Endothelial cell of umbilical vein (primary cell): ENCODE results near the gene KCTD11. TPM values are rescaled to one million over a fixed set of nuclear protein-coding genes. Genes with fewer than 3 reads are reported as not detected.

ENCODE experiments used
- BruUV-seq: library from RNA; stranded (reverse); fragments of 400-500 nt; replicated peaks from 2 replicates; lab custom pipeline; 2021; lab: Mats Ljungman, UMichigan
- CTCF ChIA-PET: fragments of 300-600, 350-600 bp; sonication (Branson Sonifier 250); formaldehyde crosslinking; loops from one replicate; lab custom pipeline; 2021; ENCODE audit warnings: antibody characterized with exemption, inconsistent platforms; lab: Charles Lee
- POLR2A ChIA-PET: fragments of 300-600, 350-600 bp; sonication (Branson Sonifier 250); formaldehyde crosslinking; loops from one replicate; lab custom pipeline; 2021; ENCODE audit warnings: antibody characterized with exemption, inconsistent platforms; lab: Charles Lee
- DNase-seq: peaks from one replicate; pipeline ENCODE4 v3.0.0-alpha.2; 2011; ENCODE audit warnings: low read depth, low spot score
- FAIRE-seq: peaks from 2 replicates; lab custom pipeline; 2011; peaks lifted over from hg19 to GRCh38; lab: Jason Lieb, UNC
- H2AFZ ChIP-seq: 2 replicates; pipeline ENCODE4 v1.6.0; 2012; ENCODE audit warnings: low read depth, low read length, control low read depth, inconsistent platforms
- H3K27ac ChIP-seq: 2 replicates; pipeline ENCODE4 v1.5.1; 2011; ENCODE audit warnings: low read depth, mild to moderate bottlenecking, control low read depth, low read length, moderate library complexity; ENCODE audit not compliant: insufficient read depth
- H3K27me3 ChIP-seq, 2 experiments: 2 replicates each; pipeline versions ENCODE4 v1.6.0 to v1.6.1; 2011; ENCODE audit warnings: low read length in 2 of 2, mixed read lengths in 1 of 2; ENCODE audit not compliant: control insufficient read depth in 2 of 2, insufficient read depth in 2 of 2
- H3K36me3 ChIP-seq, 2 experiments: 2 replicates in 1 of 2; 3 replicates in 1 of 2; pipeline ENCODE4 v1.5.1; 2011; ENCODE audit warnings: low read length in 2 of 2, mild to moderate bottlenecking in 1 of 2, moderate library complexity in 1 of 2; ENCODE audit not compliant: control insufficient read depth in 2 of 2, insufficient read depth in 2 of 2; ENCODE audit errors: extremely low read depth in 1 of 2
- H3K4me1 ChIP-seq: 3 replicates; pipeline ENCODE4 v1.5.1; 2011; ENCODE audit warnings: mild to moderate bottlenecking, low read length; ENCODE audit not compliant: control insufficient read depth, insufficient read depth; ENCODE audit errors: extremely low read depth
- H3K4me2 ChIP-seq: 2 replicates; pipeline ENCODE4 v1.6.1; 2011; ENCODE audit warnings: low read length, control low read depth, mixed read lengths; ENCODE audit not compliant: insufficient read depth
- H3K4me3 ChIP-seq, 3 experiments: fragments of 200-600 bp in 1 of 3; sonication (generic), shearing (Covaris generic) in 1 of 3; replicated peaks in 1 of 3; 2 replicates each; pipeline ENCODE4 v1.5.1; 2011 to 2016; ENCODE audit warnings: control low read depth in 3 of 3, low read length in 3 of 3, mild to moderate bottlenecking in 2 of 3, inconsistent platforms in 1 of 3, low read depth in 1 of 3, moderate library complexity in 1 of 3; ENCODE audit not compliant: insufficient read depth in 1 of 3
- H3K79me2 ChIP-seq: 2 replicates; pipeline ENCODE4 v1.6.0; 2012; ENCODE audit warnings: low read length, inconsistent platforms; ENCODE audit not compliant: control insufficient read depth, insufficient read depth
- H3K9ac ChIP-seq: replicated peaks from 2 replicates; pipeline ENCODE3; 2011; ENCODE audit warnings: low read length, control low read depth; ENCODE audit not compliant: insufficient read depth; ENCODE audit errors: extremely low read depth
- H3K9me1 ChIP-seq: replicated peaks from 3 replicates; pipeline ENCODE4 v1.6.0; 2011; ENCODE audit warnings: mild to moderate bottlenecking, low read length; ENCODE audit not compliant: control insufficient read depth, insufficient read depth; ENCODE audit errors: extremely low read depth
- H3K9me3 ChIP-seq: replicated peaks from 2 replicates; pipeline ENCODE4 v1.5.1; 2012; ENCODE audit warnings: low read length, inconsistent platforms; ENCODE audit not compliant: control insufficient read depth, insufficient read depth
- H4K20me1 ChIP-seq: replicated peaks from 2 replicates; pipeline ENCODE3; 2011; ENCODE audit warnings: mild to moderate bottlenecking, low read length; ENCODE audit not compliant: control insufficient read depth, insufficient read depth; ENCODE audit errors: extremely low read depth
- CTCF ChIP-seq, 2 donors: IDR thresholded peaks; 1 replicate in 1 of 2; 2 replicates in 1 of 2; pipeline ENCODE4 v1.5.1; 2011; ENCODE audit warnings: low read length in 2 of 2, mild to moderate bottlenecking in 2 of 2, moderate library complexity in 2 of 2, control low read depth in 1 of 2, inconsistent platforms in 1 of 2, low read depth in 1 of 2; ENCODE audit not compliant: insufficient read depth in 1 of 2; ENCODE audit errors: extremely low read depth in 1 of 2
- EZH2 ChIP-seq: IDR thresholded peaks from 2 replicates; pipeline ENCODE4 v1.6.1; 2012; ENCODE audit warnings: borderline replicate concordance, low read depth, mild to moderate bottlenecking, moderate library complexity, low read length, inconsistent platforms; ENCODE audit not compliant: severe bottlenecking
- FOS ChIP-seq: IDR thresholded peaks from 2 replicates; pipeline ENCODE4 v1.6.1; 2011; ENCODE audit warnings: mild to moderate bottlenecking, low read length, moderate library complexity, borderline replicate concordance; ENCODE audit not compliant: insufficient read depth
- GATA2 ChIP-seq: IDR thresholded peaks from 2 replicates; pipeline ENCODE4 v1.7.0; 2011; ENCODE audit warnings: low read depth, mild to moderate bottlenecking, moderate library complexity, mixed read lengths, low read length; ENCODE audit not compliant: insufficient read length, insufficient read depth
- JUN ChIP-seq: IDR thresholded peaks from 2 replicates; pipeline ENCODE4 v1.6.1; 2011; ENCODE audit warnings: borderline replicate concordance, low read depth; ENCODE audit not compliant: insufficient read length, insufficient read depth
- MYC ChIP-seq: IDR thresholded peaks from one replicate; pipeline ENCODE4 v1.6.1; 2011; ENCODE audit warnings: mild to moderate bottlenecking, low read depth, low read length
- POLR2A ChIP-seq: IDR thresholded peaks from 2 replicates; pipeline ENCODE4 v1.6.1; 2012; ENCODE audit warnings: low read depth, mild to moderate bottlenecking, control low read depth, low read length
- POLR2AphosphoS5 ChIP-seq: IDR thresholded peaks from 2 replicates; pipeline ENCODE4 v1.6.1; 2012; ENCODE audit warnings: low read depth, mild to moderate bottlenecking, control low read depth, low read length, moderate library complexity; ENCODE audit not compliant: insufficient read depth
- dilution Hi-C: fragments of 300-500 bp; cut with MboI; formaldehyde crosslinking; loops from one replicate; pipeline ENCODE4 v1.15.0; 2019; ENCODE audit warnings: low sequenced_read_pairs; ENCODE audit not compliant: extremely low pct_ligation_motif_present
- intact Hi-C: fragments of 100-400 bp; cut with micrococcal nuclease; formaldehyde crosslinking; loops from one replicate; pipeline ENCODE4 v1.10.0; 2022
- polyA plus RNA-seq, 4 experiments: library from polyadenylated mRNA; depleted of rRNA in 3 of 4; stranded (reverse) in 3 of 4; unstranded in 1 of 4; fragments of >200 nt; gene quantifications; 2 replicates each; pipeline versions ENCODE4 v1.2.1 to v1.2.3, GENCODE V29; 2011 to 2012; ENCODE audit warnings: missing spikeins in 1 of 4
- total RNA-seq: library from RNA; stranded (reverse); gene quantifications from 2 replicates; pipeline ENCODE4 v1.2.3, GENCODE V29; 2021
- TF ChIP-seq, protein P1 (sequence below): IDR thresholded peaks from 2 replicates; pipeline ENCODE4 v1.6.1; 2011; ENCODE audit not compliant: insufficient read depth, insufficient read length

KCTD11 gene
- total and polyA plus RNA-seq, 2 donors (not counting 3 experiments of a cell fraction or from before 2014, with no cell fraction given) = 3.8 to 6.5 TPM

GRCh38 chr17:7383371-7383741 lies 31.4 kb downstream of the KCTD11 start:
- POLR2A ChIA-PET = no interaction called here
- Histone ChIP-seq H3K9me3 (no peaks in the 10 kb centered on the region), H4K20me1 (no peaks in the 10 kb centered on the region), H3K4me3 (no peak overlapping the region), H3K36me3 (no peaks in the 10 kb centered on the region), H3K27me3 (peaks cover 25 to 33% of the 10 kb centered on the region in 2 experiments), H3K4me1 (peaks cover 5% of the 10 kb centered on the region), H3K9me1 (no peaks in the 10 kb centered on the region), H2AFZ (no peak overlapping the region), H3K9ac (no peak overlapping the region), H3K27ac (no peak overlapping the region), H3K4me2 (no peak overlapping the region), H3K79me2 (no peaks in the 10 kb centered on the region)
- intact Hi-C loops = no loop called here
- CTCF ChIA-PET = interaction anchor here (1.3 kb wide), 1 partner anchor 21 kb away, joined by 3 read pairs; the partner anchor contains the start of gene TMEM256
- FAIRE-seq (no peak), DNase-seq (no peak)
- dilution Hi-C loops = no loop called here
- TF ChIP-seq JUN (no peak), GATA2 (no peak), MYC (no peak), FOS (no peak), EZH2 (no peak), POLR2AphosphoS5 (no peak), CTCF (IDR thresholded peaks at IDR 0.05; ENCODE audit: extremely low read depth in 1 of 2, insufficient read depth in 1 of 2, low read depth in 1 of 2, low read length in 2 of 2) (no peak), POLR2A (no peak)
- TF ChIP-seq, protein P1, sequence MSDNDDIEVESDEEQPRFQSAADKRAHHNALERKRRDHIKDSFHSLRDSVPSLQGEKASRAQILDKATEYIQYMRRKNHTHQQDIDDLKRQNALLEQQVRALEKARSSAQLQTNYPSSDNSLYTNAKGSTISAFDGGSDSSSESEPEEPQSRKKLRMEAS = no peak
- BruUV-seq = no TSS peak
